ENCODE data around the gene HRH3.

HRH3 gene

DNA sequence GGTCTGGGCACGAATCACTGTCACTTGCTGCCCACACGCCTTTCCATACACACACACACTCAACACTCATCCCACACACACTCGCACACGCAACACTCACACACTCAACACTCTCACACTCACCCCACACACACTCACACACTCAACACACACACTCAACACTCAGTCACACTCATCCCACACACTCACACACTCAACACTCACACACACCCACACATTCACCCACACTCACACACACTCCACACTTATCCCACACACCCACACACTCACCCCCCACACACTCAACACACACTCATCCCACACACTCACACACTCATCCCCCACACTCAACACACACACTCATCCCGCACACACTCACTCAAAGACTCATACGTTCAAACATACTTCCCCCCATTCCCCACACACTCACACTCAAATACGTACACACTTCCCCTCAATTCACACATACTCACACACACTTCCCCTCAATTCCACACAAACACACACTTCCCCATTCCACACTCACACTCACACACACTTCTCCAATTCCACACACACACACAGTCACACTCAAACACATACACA lies 9.0 kb upstream of the HRH3 start:
- DNase-seq: no peak

DNA sequence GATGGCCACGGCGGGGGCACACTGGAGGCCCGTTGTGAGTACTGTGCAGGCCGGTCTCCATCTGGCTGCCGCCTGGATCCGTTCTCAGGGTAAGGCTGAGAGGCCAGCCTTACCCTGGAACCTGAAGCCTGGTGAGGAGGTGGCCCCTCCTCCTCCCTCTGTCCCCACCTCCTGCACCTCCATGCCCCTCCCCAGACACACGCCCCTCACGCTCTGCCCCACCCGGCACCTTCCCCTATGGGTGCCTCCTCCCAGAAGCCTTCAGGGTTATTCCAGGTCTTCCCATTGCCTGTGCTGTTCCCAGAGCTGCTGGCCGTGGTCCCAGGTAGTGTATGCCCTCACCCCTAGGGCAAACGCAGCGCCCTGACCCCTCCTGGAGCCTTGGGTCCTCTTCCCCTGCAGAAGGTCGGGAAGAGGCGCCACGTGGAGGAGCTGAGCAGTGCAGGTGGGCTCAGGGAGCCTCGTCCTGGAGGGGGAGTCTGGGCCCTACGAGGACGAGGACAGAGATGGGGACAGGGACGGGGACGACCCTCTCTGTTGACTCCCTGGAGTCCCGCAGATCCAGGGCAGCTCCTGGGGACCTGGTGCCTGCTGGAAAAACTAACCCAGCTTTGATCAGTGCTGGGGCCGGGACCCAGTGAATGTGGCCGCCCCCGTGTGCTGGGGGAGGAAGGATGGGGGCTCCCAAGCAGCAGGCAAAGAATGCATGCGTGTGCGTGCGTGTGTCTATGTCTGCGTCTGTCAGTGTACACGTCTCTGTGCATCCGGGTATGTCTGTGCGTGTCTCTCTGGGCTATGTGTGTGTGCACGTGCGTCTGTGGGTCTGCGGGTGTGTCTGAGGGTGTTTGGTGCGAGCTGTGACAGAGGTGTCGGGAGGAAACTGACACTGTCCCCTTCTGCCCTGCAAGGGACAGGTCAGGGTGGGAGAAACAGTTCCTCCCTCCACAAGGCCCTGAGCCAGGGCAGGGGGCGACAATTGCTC lies 8.2 kb upstream of the HRH3 start:
- DNase-seq: no peak

DNA sequence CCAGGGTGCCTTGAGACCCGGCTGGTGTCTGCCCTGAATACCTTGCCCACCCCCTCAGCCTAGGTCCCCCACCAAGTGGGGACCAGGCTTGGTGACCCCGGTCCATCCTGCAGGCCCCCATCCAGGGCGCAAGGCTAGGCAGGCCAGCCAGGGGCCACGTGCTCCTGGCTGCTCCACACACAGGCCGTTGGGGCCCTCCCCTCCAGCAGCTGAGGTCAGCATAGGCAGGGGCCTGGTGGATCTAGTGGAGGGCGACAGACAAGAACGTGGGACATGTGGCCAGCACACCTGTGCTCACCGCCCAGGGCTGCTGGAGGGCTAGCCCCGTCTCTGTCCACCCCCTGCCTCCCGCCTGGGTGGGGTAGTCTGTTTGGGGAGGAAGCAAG lies 7.5 kb upstream of the HRH3 start:
- no peak for DNase-seq

DNA sequence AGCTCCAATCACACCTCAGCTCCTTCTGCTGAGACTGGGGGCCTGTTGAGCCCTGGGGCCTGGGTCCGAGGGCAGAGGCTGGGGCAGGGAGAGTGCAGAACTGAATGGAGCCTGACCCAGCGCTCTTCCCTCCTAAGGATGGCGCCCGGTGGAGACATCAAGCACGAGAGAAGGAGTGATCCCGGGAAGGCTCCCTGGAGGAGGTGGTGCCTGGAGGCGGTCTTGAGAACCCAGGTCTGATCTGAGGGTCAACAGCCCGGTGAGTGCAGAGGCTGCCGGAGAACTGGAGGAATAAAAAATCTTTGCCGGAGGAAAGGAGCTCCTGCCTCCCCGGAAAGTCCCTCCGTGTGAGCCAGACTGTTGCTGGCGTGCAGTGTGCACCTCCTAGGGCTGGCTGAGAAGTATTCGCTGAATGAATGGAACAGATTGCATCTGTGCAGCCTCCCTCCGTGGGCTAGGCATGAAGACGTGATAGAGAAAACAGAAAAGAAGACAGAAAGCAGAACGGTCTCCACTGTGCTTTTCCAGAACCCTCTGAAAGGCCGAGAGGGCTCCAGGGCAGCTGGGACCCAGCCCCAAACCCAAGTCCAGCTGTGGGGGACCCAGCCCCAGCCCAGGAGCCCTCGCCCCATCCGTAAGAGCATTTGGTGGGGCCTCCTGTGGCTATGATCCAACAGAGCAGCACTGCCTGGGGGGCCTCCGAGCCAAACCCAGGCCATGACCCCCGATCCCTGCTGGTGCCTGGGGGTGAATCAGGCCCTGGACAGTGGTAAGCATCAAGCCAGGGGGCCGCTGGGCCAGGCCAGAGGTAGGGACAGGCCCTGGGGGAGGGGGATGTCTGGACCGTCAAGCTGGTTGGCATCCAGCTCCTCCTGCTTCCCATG lies 6.9 kb upstream of the HRH3 start:
- DNase-seq: no peak

DNA sequence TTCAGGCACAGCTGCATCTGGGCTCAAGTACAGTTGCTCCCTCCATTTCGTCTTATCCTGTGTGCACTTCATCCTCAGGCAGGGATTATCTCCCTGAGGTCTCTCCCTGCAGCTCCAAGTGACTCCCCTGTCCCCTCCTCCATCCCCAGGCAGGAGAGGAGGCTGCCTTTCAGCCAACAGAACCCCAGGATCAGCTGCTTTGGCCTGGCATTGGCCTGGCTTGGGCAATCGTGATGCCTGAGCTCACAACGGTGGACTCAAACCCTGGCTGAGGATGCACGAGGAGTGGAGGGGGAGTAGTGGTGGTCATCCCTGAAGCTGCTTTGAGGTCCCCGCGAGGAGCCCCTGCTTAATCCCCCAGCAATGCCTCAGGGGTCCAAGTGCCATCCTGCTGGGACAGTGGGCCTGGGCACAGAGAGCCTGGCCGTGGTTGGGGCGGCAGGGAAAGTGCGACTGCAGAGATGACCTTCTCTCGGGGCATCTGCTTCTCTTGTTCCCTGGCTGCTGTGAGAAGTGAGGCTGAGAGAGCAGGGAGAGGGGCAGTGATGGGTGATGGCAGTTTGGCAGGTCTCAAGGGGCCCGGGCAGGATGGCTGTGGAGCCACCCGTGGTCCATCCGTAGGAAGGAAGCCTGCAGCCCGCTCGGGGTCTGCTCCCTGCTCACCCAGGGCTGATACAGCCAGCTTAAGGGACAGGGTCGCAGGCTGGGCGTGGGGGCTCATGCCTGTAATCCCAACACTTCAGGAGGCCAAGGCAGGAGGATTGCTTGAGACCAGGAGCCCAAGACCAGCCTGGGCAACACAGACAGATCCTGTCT lies 6.0 kb upstream of the HRH3 start:
- DNase-seq: no peak

DNA sequence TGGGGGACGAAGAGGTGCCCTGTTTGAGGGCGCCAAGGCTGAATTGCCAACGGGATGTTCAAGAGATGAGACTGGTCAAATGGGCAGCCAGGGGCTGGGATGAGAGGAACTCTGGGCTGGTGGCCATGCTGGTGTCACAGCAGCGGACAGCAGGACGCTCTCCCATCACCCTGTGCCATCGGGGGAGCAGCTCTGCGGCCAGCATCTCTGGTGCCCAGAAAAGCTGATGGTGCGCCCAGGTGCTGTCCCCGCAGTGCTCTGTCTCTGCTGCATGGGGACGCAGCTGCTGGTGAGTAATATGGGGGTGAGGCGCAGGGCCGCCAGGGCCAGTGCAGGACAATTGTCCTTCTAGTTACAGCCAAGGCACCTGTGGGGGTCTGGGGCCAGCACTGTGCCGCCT lies 4.9 kb upstream of the HRH3 start:
- DNase-seq: no peak

DNA sequence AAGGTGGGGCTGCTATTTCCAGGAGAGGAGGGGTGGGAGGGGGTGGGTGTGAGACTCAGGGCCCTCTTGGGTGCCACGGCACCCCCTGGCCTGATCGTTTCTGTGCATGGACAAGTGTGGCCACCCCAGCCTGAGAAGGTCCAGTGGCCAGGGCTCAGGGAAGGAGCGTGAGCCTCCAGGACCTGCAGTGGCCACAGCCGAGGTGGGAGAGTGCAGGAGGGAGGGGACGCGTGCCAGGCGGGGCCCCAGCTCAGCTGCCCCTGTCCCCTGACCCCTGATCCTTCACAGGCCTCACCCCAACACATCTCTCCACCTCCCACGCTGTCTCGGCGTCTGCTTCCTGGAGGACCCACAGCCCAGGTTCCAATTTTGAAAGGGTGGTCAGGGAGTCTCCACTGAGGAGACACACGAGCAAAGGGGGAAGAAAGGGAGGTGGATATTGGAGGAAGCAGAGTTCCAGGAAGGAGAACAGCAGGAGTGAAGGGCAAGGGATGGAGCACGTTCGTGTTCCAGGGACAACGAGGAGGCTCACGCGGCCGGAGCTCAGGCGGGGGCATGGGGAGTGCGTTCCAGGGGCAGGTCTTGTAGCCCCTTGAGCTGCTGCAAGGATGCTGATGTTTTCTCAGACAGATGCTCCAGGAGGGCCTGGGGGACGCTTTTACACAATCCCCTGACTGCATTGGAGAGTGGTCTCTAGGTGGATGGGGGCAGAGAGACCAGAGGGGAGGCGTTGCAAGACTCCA lies 4.2 kb upstream of the HRH3 start:
- DNase-seq: no peak

DNA sequence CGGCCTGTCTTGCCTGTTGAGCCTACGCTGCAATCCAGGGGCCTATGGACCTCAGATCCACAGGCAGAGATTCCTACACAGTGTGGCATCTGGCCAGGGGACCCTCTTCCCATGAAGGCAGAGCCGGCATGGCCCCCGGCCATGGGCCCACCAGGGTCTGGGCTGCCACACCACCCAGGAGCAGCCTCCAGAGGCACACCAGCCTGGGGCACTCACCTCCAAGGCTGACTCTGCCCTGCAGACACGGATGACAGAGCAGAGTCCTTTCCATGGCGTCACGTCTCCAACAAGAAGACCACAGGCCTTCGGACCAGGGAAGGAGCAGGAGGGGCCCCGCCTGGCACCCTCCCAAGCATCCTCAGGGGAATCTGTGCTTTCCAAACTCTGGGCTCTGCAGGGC lies 3.5 kb upstream of the HRH3 start:
- DNase-seq: no peak

DNA sequence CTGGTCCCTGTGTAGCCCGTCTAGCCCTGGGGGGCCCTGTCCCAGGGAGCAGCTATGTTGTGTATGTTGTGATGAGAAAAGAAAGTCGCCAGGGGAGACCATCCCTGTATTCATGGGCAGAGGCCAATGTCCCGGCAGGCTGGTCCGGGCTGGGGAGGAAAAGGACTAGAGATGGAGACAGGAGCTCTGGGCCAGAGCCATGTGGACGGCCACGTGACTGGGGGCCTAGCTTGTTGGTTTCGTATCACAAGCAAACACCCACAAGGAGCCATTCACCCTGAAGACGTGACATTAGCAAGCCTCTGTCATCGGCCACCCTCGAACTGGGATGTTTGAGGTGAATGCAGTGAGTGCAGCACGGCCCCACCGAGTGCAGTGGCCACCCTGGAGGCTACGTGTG lies 2.9 kb upstream of the HRH3 start:
- DNase-seq: no peak

DNA sequence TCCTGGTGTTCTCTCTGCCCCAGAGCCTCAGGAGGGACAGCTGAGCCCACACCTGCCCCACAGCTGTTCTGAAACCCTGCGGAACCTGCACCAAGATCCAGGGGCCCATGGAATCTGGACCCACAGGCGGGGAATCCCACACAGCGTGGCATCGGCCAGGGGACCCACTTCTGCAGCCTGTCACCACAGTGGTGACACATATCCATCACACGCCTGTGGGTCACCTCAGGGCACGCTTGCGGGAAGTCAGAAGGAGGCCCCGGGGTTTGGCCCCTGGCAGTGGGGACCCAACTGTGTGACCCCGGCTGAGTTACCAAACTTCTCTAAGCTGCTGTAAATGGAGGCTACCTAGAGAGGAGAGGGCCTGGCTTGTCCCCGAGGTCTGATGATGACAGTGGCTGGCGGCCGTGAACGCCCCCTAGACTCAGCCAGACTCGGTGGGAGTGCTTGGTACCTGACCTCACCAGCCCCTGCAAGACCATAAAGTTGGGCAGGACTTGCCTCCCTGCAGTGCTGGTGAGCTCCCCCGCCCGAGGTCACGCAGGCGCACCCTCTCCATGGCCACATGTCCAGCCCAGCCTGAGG lies 2.3 kb upstream of the HRH3 start:
- no peak for DNase-seq

DNA sequence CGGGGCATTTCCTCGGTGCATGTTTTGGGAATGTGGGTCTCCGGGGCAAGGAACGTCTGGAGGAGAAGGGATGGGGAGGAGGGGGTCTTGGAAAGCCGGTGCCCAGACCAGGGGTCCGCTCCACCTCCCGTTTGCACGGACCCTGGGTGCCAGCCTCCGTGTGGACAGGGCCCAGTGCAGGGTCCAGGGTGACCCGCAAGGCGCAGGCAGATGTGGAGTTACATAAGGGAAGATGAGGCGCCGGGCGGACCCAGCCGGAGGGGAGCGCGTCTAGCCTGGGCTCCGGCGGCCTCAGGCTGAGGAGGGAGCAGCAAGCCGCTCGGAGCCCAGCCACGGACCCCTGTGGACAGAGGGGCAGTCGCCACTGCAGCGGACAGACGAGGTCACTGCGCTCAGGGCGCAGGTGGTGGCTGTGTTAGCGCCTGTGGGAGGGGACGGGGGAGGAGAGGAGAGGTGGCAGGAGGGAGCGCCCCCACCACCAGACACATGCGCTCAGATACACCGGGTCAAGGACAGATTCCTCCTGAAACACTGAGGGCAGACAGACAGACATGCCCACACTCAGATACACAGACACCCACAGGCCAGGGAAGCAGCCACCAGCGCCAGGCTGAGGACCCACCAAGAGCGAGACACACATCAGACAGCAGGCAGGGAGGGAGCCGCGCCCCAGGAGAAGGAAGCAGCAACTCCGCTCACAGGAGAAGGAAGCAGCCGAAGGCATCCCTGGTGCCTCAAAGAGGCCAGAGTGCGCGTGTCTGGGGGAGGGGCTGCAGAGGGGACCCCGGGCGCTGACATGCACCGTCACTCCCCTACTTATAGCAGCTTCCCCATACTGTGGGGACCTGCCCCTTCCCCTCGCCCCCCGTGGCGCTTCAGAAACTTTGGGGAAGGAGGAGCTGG lies 839 bp upstream of the HRH3 start:
- no peak for DNase-seq

DNA sequence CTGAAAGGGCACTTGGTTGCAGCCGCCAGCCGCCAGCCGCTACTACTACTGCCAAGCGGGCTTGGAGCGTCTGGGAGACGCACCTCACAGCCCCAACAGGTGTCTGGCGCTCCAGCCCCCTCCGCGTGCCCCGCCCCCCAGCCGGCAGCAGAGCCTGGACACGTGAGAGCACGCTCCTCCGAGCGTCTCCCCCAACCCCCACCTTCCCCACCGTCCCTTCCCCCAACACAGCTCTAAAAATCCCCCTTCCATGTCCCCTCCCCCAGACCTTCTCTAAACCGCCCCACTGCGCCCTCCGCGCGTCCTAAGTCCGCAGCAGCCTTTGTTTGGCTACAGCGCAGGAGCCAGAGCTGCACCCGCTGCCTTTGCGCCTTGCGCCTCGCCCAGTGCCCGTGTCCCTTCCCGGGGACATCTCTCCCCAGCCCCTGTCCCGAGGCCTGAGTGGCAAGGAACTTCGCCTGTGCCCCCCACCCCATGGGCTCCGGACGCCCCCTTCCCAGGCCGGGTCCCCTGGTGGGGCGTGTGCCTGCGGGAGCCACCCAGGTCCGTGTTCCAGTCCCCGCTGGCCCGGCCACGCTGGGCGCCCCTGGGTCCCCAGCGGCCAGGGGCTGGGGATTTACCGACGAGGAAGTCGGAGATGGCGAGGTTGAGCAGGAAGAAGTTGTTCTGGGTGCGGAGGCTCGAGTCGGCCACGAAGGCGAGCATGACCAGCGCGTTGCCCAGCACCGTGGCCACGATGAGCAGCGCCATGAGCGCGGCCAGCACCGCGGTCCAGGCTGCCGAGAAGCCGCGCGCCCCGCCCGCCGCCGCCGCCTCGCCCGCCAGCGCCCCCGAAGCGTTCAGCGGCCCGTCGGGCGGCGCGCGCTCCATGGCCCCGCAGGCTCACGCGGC lies 732 bp downstream of the HRH3 start:
- no peak for DNase-seq

DNA sequence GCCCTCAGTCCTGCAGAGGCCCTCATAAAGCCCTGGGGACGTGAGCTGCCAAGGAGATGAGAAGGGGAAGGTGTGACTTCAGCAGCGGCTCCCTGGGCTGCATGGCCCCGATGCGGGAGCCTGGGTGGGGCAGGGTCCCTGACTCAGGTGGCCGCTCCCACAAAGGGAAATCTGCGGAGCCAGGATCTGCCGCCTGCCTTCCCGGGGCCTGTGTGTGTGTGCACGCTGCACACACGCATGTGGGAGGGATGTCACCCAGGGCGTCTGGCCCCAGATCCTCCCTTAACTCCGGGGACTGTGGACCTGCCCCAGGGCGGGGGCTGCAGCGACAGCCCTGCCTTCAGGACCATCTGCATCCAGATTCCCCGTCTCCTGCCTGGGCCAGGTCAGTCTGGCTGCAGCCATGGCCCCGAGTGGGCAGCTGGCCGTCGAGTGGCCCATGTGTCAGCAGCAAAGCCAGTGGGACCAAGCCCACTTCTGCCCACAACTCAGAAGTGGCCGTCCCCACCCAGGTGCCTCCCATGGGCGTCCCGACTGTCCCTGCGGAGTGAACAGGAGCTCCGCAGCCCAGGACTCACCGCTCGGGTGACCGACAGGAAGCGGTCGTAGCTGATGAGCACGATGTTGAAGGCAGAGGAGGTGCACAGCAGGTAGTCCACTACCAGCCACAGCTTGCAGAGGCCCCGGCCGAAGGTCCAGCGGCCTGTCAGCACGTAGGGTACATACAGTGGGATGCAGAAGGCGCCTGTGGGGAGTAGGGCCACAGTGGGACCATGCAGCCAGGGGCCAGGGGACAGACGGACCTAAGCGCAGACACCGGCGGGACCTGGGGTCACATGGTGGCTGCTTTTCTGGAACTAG lies 1.9 kb downstream of the HRH3 start:
- no peak for DNase-seq

DNA sequence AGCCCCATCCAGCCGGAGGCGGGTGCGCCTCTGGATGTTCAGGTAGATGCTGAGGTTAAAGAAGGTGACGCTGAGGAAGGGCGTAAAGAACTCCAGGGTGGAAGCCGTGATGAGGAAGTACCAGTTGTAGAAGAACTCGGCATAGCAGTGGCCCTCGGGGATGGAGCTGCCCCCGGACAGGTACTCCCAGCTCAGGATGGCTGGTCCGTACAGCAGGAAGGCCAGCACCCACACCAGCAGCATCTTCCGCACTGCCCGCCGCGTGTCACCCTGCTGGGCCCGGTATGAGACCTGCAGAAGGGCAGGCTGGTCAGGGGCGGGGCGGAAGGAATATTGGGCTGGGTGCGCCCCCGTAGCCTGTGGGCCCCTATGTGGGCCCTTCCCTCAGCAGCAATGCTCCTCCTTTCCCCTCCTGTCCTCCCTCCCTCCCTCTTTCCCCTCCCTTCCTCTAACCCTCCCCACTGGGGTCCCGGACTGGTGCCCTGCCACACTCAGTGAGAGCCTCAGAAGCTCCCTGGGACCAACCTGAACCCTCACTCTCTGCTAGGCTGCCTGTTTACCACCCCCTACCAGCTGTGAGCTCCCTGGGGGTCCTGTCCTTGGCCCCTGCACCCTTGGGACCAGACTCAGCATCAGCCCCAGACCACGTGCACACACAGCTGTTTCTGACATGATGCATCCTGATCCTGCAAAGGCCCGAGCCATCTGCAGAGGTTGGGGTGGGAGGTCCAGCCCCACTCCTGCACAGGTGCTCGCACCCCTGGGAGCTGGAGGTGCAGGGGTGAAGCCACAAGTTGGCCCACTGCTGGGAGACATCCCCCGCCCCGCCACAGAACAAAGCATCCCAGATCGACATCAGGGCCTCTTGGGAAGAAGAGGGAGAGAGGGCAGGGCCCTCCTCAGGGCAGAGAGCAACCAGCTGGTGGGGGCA lies 3.2 kb downstream of the HRH3 start:
- DNase-seq: no peak

DNA sequence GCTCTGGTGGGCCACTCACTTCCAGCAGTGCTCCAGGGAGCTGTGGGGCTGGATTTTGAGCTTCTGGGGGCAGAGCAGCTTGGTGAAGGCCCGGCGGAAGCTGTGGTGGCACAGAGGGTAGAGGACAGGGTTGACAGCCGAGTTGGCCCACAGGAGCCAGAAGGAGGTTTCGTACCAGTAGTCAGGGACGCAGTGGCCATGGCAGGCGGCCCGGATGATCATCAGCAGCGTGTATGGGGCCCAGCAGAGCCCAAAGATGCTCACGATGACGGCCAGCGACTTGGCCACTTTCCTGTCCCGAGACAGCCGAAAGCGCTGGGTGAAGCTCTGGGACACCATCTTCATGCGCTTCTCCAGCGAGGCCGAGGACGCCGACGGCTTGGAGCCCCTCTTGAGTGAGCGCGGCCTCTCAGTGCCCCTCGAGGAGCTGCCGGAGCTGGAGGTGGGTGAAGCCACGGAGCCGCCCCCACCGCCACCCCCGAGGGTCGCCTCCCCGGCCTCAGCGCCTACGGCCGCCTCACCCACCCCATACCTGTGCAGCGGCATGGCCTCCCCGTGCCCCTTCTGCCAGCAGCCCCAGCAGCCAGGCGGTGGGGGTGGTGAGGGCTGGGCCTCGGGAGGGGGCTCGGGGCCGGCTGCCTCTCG lies 4.0 kb downstream of the HRH3 start:
- DNase-seq: no peak

Measured in fibroblast of skin of right biceps (primary cell).